A549 (cell line): ENCODE results near the gene TAF6L. TPM values are rescaled to one million over a fixed set of nuclear protein-coding genes. Genes with fewer than 3 reads are reported as not detected.

Experiments
- ATAC-seq, 2 experiments: fragments of 200-7000 bp in 1 of 2; fragments of >200 bp in 1 of 2; cut with Nextera tagmentation in 1 of 2; cut with Tn5 transposase in 1 of 2; 3 replicates each; pipeline versions ENCODE4 v1.8.0 to v1.9.1; 2018 to 2020; ENCODE audit warnings: mild to moderate bottlenecking in 1 of 2, moderate library complexity in 1 of 2
- CTCF ChIA-PET: fragments of 300-600 bp; sonication (Branson Sonifier 250); formaldehyde crosslinking; extraction: SDS; loops from one replicate; lab custom pipeline; 2021; ENCODE audit warnings: antibody characterized with exemption, inconsistent platforms; lab: Yijun Ruan, JAX
- POLR2A ChIA-PET: fragments of 350-600 bp; formaldehyde crosslinking; extraction: SDS; loops from one replicate; lab custom pipeline; 2021; ENCODE audit warnings: antibody characterized with exemption, inconsistent platforms; lab: Yijun Ruan, JAX
- DNase-seq, 2 experiments: peaks; one replicate each; pipeline versions ENCODE4 v3.0.0 to v3.0.0-alpha.2; 2011 to 2016; ENCODE audit warnings: low read depth in 1 of 2, low spot score in 1 of 2
- FAIRE-seq: peaks from 2 replicates; lab custom pipeline; 2011; peaks lifted over from hg19 to GRCh38; lab: Jason Lieb, UNC
- H3K27ac ChIP-seq, 2 experiments: fragments of >200 bp; sonication (Bioruptor Twin); formaldehyde crosslinking; 3 replicates each; pipeline ENCODE4 v1.5.1; 2016 to 2017
- H3K4me1 ChIP-seq: fragments of >200 bp; sonication (Bioruptor Twin); formaldehyde crosslinking; 3 replicates; pipeline ENCODE4 v1.6.1; 2016
- H3K4me2 ChIP-seq: fragments of >200 bp; sonication (Bioruptor Twin); formaldehyde crosslinking; 3 replicates; pipeline ENCODE4 v1.6.1; 2016
- H3K4me3 ChIP-seq: fragments of >200 bp; sonication (Bioruptor Twin); formaldehyde crosslinking; 3 replicates; pipeline ENCODE4 v1.5.1; 2016
- H3K9me3 ChIP-seq: fragments of >200 bp; sonication (Bioruptor Twin); formaldehyde crosslinking; 3 replicates; pipeline ENCODE4 v1.6.1; 2016
- BHLHE40 ChIP-seq: IDR thresholded peaks from 2 replicates; pipeline ENCODE4 v1.6.1; 2012; ENCODE audit warnings: low read depth, low read length, inconsistent platforms
- CBX2 ChIP-seq: fragments of 200-600 bp; sonication (generic); IDR thresholded peaks from 2 replicates; pipeline ENCODE4 v1.6.1; 2016; ENCODE audit warnings: low read depth, mild to moderate bottlenecking, borderline replicate concordance
- CBX8 ChIP-seq: fragments of 200-600 bp; sonication (generic); IDR thresholded peaks from 2 replicates; pipeline ENCODE4 v1.6.1; 2016
- CEBPB ChIP-seq, 2 experiments: fragments of >200 bp in 1 of 2; sonication (Bioruptor Twin) in 1 of 2; formaldehyde crosslinking in 1 of 2; IDR thresholded peaks; 2 replicates each; pipeline ENCODE4 v1.6.1; 2012 to 2016
- EHF ChIP-seq: fragments of 250-450 bp; sonication (Bioruptor Pico); IDR thresholded peaks from 2 replicates; pipeline ENCODE4 v1.5.0; 2020; ENCODE audit warnings: mild to moderate bottlenecking
- EHMT2 ChIP-seq: fragments of 200-600 bp; sonication (generic); IDR thresholded peaks from 2 replicates; pipeline ENCODE4 v1.6.1; 2016; ENCODE audit warnings: antibody characterized with exemption, low read depth, mild to moderate bottlenecking, moderate library complexity
- FOSL2 ChIP-seq, 2 experiments: fragments of 450-650 bp in 1 of 2; fragments of >200 bp in 1 of 2; sonication (Bioruptor Twin) in 1 of 2; formaldehyde crosslinking; IDR thresholded peaks; 2 replicates each; pipeline versions ENCODE4 v1.5.0 to v1.6.1; 2016 to 2020; ENCODE audit warnings: mild to moderate bottlenecking in 1 of 2, moderate library complexity in 1 of 2
- HDAC2 ChIP-seq: fragments of 200-600 bp; sonication (generic); IDR thresholded peaks from 2 replicates; pipeline ENCODE4 v1.6.1; 2016
- HOXB13 ChIP-seq: fragments of 250-450 bp; sonication (Bioruptor Pico); IDR thresholded peaks from 2 replicates; pipeline ENCODE4 v1.5.0; 2020; ENCODE audit warnings: low read depth, mild to moderate bottlenecking, moderate library complexity
- HOXB5 ChIP-seq: fragments of 250-450 bp; sonication (Bioruptor Pico); IDR thresholded peaks from 2 replicates; pipeline ENCODE4 v1.5.0; 2020; ENCODE audit warnings: mild to moderate bottlenecking, moderate library complexity
- JUN ChIP-seq, 2 experiments: fragments of >200 bp; sonication (Bioruptor Twin); formaldehyde crosslinking; IDR thresholded peaks; 2 replicates in 1 of 2; 3 replicates in 1 of 2; pipeline ENCODE4 v1.6.1; 2016 to 2017
- JUNB ChIP-seq: fragments of >200 bp; sonication (Bioruptor Twin); formaldehyde crosslinking; IDR thresholded peaks from 2 replicates; pipeline ENCODE4 v1.6.1; 2016
- KDM5A ChIP-seq: fragments of 200-600 bp; sonication (generic); IDR thresholded peaks from 2 replicates; pipeline ENCODE4 v1.6.1; 2016; ENCODE audit warnings: antibody characterized with exemption, mild to moderate bottlenecking
- NFE2L2 ChIP-seq: fragments of 150-350 bp; conservative IDR thresholded peaks from 2 replicates; pipeline ENCODE4 v1.6.1; 2014; ENCODE audit warnings: low read length
- NPAS2 ChIP-seq: fragments of 250-450 bp; sonication (Bioruptor Pico); IDR thresholded peaks from 2 replicates; pipeline ENCODE4 v1.8.0; 2022; ENCODE audit warnings: mild to moderate bottlenecking, moderate library complexity, borderline replicate concordance
- NR3C1 ChIP-seq: fragments of >200 bp; sonication (Bioruptor Twin); formaldehyde crosslinking; IDR thresholded peaks from 3 replicates; pipeline ENCODE4 v1.6.1; 2017
- PHF8 ChIP-seq: fragments of 200-600 bp; sonication (generic); IDR thresholded peaks from 2 replicates; pipeline ENCODE4 v1.6.1; 2016; ENCODE audit warnings: low read depth, mild to moderate bottlenecking, antibody characterized with exemption, moderate library complexity, borderline replicate concordance
- POLR2AphosphoS2 ChIP-seq: conservative IDR thresholded peaks from 2 replicates; pipeline ENCODE4 v1.6.1; 2012; ENCODE audit warnings: low read length, improper control_type of control experiment, inconsistent platforms
- RFX5 ChIP-seq: fragments of 450-650 bp; IDR thresholded peaks from 2 replicates; pipeline ENCODE4 v1.7.1; 2014; ENCODE audit warnings: antibody characterized with exemption, mild to moderate bottlenecking, moderate library complexity
- ZFP36 ChIP-seq: fragments of 450-650 bp; IDR thresholded peaks from 2 replicates; pipeline ENCODE4 v1.6.1; 2014; ENCODE audit warnings: borderline replicate concordance; ENCODE audit not compliant: partially characterized antibody
- ZSCAN20 ChIP-seq: fragments of 250-450 bp; sonication (Bioruptor Pico); IDR thresholded peaks from 2 replicates; pipeline ENCODE4 v1.8.0; 2022; ENCODE audit warnings: mild to moderate bottlenecking, moderate library complexity
- WGBS: methylation state at CpG from one replicate; pipeline ENCODE4 v1.1.6; 2017; ENCODE audit errors: missing lambda C conversion rate; 5-methylcytosine and 5-hydroxymethylcytosine counted together
- polyA plus RNA-seq, 4 experiments: library from polyadenylated mRNA; depleted of rRNA in 3 of 4; stranded (reverse); fragments of >200 nt; fragmentation: RNase III in 1 of 4; extraction: RNeasy Plus Mini Kit Qiagen cat#74134 plus additional on column Dnase treatment in 1 of 4; gene quantifications; 2 replicates in 3 of 4; 3 replicates in 1 of 4; pipeline ENCODE4 v1.2.3, GENCODE V29; 2011 to 2017
- TF ChIP-seq, protein P1 (sequence below): fragments of 250-450 bp; sonication (Bioruptor Pico); IDR thresholded peaks from 2 replicates; pipeline ENCODE4 v1.5.0; 2020; ENCODE audit warnings: low read depth, mild to moderate bottlenecking, moderate library complexity
- TF ChIP-seq, protein P2 (sequence below): fragments of 250-450 bp; sonication (Bioruptor Pico); IDR thresholded peaks from 2 replicates; pipeline ENCODE4 v1.5.0; 2021; ENCODE audit warnings: mild to moderate bottlenecking, moderate library complexity, borderline replicate concordance

TAF6L gene
- polyA plus RNA-seq, 2 of the 4 experiments (the other 2 are of a cell fraction) = 14.0 to 22.7 TPM

DNA sequence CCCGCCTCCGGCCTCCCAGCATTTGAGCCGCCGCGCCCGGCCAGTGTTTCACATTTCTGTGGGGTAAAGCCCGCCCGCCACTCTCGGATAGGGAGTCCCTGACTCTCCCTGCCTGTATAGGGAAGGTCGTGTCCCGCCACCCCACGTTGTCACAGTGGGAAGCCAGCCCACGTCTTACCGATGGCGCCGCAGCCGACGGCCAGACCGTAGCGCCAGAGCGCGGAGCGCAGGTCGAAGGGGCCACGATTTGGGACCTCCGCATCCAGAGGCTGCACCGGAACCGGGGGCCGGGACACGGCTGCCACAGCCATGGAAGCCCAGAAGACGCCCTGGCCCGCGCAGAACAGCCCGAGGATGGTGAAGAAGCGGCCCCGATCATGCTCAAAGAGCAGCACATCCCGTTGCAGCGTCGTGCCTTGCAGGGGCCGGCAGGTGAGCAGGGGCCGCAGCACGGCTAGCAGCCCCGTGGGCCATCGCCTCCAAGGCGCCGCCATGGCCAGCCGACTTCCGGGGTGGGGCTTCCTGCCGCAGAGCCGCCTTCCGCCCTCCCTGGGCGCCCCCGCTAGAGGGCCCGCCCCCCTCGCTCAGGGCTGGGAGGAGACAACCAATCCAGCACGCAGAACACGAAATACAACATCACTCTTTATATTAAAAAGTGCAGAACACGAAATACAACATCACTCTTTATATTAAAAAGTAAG is 20.5 kb downstream of the TAF6L start, which contains the start of gene TMEM223 (continued):
- no peak for TF ChIP-seq HOXB5 (CRISPR knock-in tag)

DNA sequence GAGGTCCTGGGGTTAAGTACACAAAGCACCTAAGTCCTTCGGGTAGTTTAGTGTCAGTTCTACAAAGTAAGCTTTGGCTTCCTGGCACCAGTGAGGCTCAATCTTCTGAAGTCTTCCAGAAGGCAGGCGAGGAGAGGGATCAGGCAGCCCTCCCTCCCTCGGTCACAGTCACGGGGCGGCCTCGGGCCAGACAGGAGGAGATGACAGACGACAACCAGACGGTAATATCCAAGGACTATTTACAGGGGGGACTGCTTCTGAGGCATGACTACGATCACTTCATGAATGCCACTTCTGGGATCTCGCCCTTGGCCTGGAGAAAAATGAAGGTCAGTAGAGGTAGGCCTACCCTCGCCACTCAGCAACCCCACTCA is 21.0 kb downstream of the TAF6L start:
- CTCF ChIA-PET = interaction anchor here (1.1 to 7.6 kb wide), 2 partner anchors 9 to 62 kb away, joined by 3 to 69 read pairs; no protein-coding TSS in a partner anchor
- TF ChIP-seq, protein P1, sequence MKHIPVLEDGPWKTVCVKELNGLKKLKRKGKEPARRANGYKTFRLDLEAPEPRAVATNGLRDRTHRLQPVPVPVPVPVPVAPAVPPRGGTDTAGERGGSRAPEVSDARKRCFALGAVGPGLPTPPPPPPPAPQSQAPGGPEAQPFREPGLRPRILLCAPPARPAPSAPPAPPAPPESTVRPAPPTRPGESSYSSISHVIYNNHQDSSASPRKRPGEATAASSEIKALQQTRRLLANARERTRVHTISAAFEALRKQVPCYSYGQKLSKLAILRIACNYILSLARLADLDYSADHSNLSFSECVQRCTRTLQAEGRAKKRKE = no peak
- TF ChIP-seq JUNB = no peak
- TF ChIP-seq EHMT2 = no peak
- no peak for TF ChIP-seq PHF8
- no peak for TF ChIP-seq HOXB5 (CRISPR knock-in tag)
- no peak for TF ChIP-seq JUN (IDR thresholded peaks at IDR 0.05)
- no peak for TF ChIP-seq HDAC2
- TF ChIP-seq ZSCAN20 = no peak
- no peak for TF ChIP-seq CBX2
- TF ChIP-seq, all 56 proteins: peak for 0
- peak; percentile 1 to 3; a peak in 4 of 6 replicates for ATAC-seq

GRCh38 chr11:62794201-62794775 is 23.1 kb downstream of the TAF6L start:
- ChIA-PET CTCF (interaction anchor here (0.9 to 4.7 kb wide), 5 partner anchors 8 to 251 kb away, joined by 3 to 49 read pairs (median 3); partner anchors contain the start of gene TMEM179B), POLR2A (interaction anchor here (0.7 to 1.1 kb wide), 4 partner anchors 9 to 40 kb away, joined by 3 to 4 read pairs (median 4); partner anchors contain the start of genes NXF1 and ZBTB3)
- Histone ChIP-seq H3K4me2 (no peak overlapping the region), H3K27ac (no peak overlapping the region), H3K4me3 (no peak overlapping the region), H3K4me1 (peaks cover 20% of the 10 kb centered on the region), H3K9me3 (no peaks in the 10 kb centered on the region)
- no peak for TF ChIP-seq NR3C1
- TF ChIP-seq HOXB13 (CRISPR knock-in tag) = no peak
- no peak for TF ChIP-seq CBX8
- TF ChIP-seq KDM5A = no peak
- TF ChIP-seq POLR2AphosphoS2 = no peak
- no peak for TF ChIP-seq NPAS2 (CRISPR knock-in tag)
- TF ChIP-seq RFX5 = no peak
- TF ChIP-seq BHLHE40 = no peak
- no peak for TF ChIP-seq FOSL2 (IDR thresholded peaks at IDR 0.05)
- no peak for TF ChIP-seq FOSL2 (CRISPR knock-in tag; IDR thresholded peaks at IDR 0.05)
- no peak for TF ChIP-seq NFE2L2
- no peak for TF ChIP-seq EHF (CRISPR knock-in tag)
- no peak for TF ChIP-seq CEBPB (IDR thresholded peaks at IDR 0.05)
- no peak for TF ChIP-seq JUN (IDR thresholded peaks at IDR 0.05)
- TF ChIP-seq ZFP36 = no peak
- TF ChIP-seq, protein P2, sequence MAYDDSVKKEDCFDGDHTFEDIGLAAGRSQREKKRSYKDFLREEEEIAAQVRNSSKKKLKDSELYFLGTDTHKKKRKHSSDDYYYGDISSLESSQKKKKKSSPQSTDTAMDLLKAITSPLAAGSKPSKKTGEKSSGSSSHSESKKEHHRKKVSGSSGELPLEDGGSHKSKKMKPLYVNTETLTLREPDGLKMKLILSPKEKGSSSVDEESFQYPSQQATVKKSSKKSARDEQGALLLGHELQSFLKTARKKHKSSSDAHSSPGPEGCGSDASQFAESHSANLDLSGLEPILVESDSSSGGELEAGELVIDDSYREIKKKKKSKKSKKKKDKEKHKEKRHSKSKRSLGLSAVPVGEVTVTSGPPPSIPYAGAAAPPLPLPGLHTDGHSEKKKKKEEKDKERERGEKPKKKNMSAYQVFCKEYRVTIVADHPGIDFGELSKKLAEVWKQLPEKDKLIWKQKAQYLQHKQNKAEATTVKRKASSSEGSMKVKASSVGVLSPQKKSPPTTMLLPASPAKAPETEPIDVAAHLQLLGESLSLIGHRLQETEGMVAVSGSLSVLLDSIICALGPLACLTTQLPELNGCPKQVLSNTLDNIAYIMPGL (CRISPR knock-in tag) = no peak
- DNase-seq (no peak), FAIRE-seq (no peak), ATAC-seq (no peak)
- 78% methylated on average over 8 of the region's 8 CpGs for WGBS

More for the DNA sequence above, 21.0 kb downstream of the TAF6L start:
- DNase-seq = no peak
- Histone ChIP-seq H3K9me3 (no peaks in the 10 kb centered on the region), H3K4me3 (peak overlapping the region; percentile 83), H3K4me1 (peaks cover 31% of the 10 kb centered on the region), H3K4me2 (peak overlapping the region; percentile 87), H3K27ac (peak overlapping the region; percentile 89; a peak in 5 of 6 replicates)
- POLR2A ChIA-PET = interaction anchor here (0.9 to 3.7 kb wide), 2 partner anchors 16 to 49 kb away, joined by 6 to 20 read pairs; no protein-coding TSS in a partner anchor
- WGBS = 33% methylated on average over 11 of the region's 11 CpGs
- FAIRE-seq = no peak
